ENCODE measurements around the gene LILRB4.
"Not testable (repeated sequence)": the region's sequence is repeated elsewhere in the genome, so short reads cannot be mapped to it uniquely, and the experiment has no call there.

Gene LILRB4

GRCh38 chr19:54662730-54663129 lies at the start of gene LILRB4:
Gene LILRB4, plus strand, starts transcription at chr19:54662985. Its CDS starts 49 bp downstream, at chr19:54663034.
- no peak for DNase-seq

- no peak for DNase-seq
Observed at GRCh38 chr19:54614726-54615125, 48.1 kb upstream of the LILRB4 start.

GRCh38 chr19:54616057-54616456 lies 46.7 kb upstream of the LILRB4 start:
- DNase-seq = no peak

- DNase-seq = no peak
Observed at GRCh38 chr19:54616821-54617560, 45.8 kb upstream of the LILRB4 start.

- DNase-seq = no peak
Observed at GRCh38 chr19:54620464-54620863, 42.3 kb upstream of the LILRB4 start.

- DNase-seq = no peak
Observed at GRCh38 chr19:54622431-54622830, 40.4 kb upstream of the LILRB4 start.

GRCh38 chr19:54624234-54624633 lies 38.6 kb upstream of the LILRB4 start:
- DNase-seq = not testable (repeated sequence)

- DNase-seq = not testable (repeated sequence)
Observed at GRCh38 chr19:54624934-54625730, 37.7 kb upstream of the LILRB4 start.

GRCh38 chr19:54626757-54627156 lies 36.0 kb upstream of the LILRB4 start:
- no peak for DNase-seq

- not testable (repeated sequence) for DNase-seq
Observed at GRCh38 chr19:54627912-54628311, 34.9 kb upstream of the LILRB4 start.

- DNase-seq = not testable (repeated sequence)
Observed at GRCh38 chr19:54630262-54630661, 32.5 kb upstream of the LILRB4 start, which contains the start of gene LILRB1. Gene LILRB1, plus strand, starts transcription at chr19:54630484. Its CDS starts 590 bp downstream, at chr19:54631074.

GRCh38 chr19:54630782-54631181 lies 32.0 kb upstream of the LILRB4 start:
- DNase-seq = no peak

GRCh38 chr19:54631489-54632337 lies 31.1 kb upstream of the LILRB4 start:
- DNase-seq = not testable (repeated sequence)

GRCh38 chr19:54632517-54632916 lies 30.3 kb upstream of the LILRB4 start:
- not testable (repeated sequence) for DNase-seq

- no peak for DNase-seq
Observed at GRCh38 chr19:54633401-54633800, 29.4 kb upstream of the LILRB4 start.

GRCh38 chr19:54636081-54636480 lies 26.7 kb upstream of the LILRB4 start:
- not testable (repeated sequence) for DNase-seq

GRCh38 chr19:54638683-54639082 lies 24.1 kb upstream of the LILRB4 start:
- no peak for DNase-seq

- not testable (repeated sequence) for DNase-seq
Observed at GRCh38 chr19:54642953-54643352, 19.8 kb upstream of the LILRB4 start.

- not testable (repeated sequence) for DNase-seq
Observed at GRCh38 chr19:54643583-54643982, 19.2 kb upstream of the LILRB4 start.

GRCh38 chr19:54644056-54644455 lies 18.7 kb upstream of the LILRB4 start:
- no peak for DNase-seq

GRCh38 chr19:54646331-54646841 lies 16.4 kb upstream of the LILRB4 start:
- no peak for DNase-seq

- no peak for DNase-seq
Observed at GRCh38 chr19:54648129-54648528, 14.7 kb upstream of the LILRB4 start.

Data from NCI-H2171 treated with DMSO at 0.1 percent for 48 hours (cell line).